TTC549 (cell line): ENCODE data around the gene DENND1A.
"Not testable (repeated sequence)": the region's sequence is repeated elsewhere in the genome, so short reads cannot be mapped to it uniquely, and the experiment has no call there.

Source experiments
- FAIRE-seq: peaks from 2 replicates; lab custom pipeline; 2012; peaks lifted over from hg19 to GRCh38; lab: Jason Lieb, UNC

DENND1A gene

GRCh38 chr9:123922431-123922830, 7.5 kb downstream of the DENND1A start:
- no peak for FAIRE-seq

- FAIRE-seq: no peak
Measured at GRCh38 chr9:123914517-123915196, 15.3 kb downstream of the DENND1A start.

GRCh38 chr9:123912167-123912897, 17.6 kb downstream of the DENND1A start:
- FAIRE-seq: no peak

- no peak for FAIRE-seq
Measured at GRCh38 chr9:123911024-123911423, 18.9 kb downstream of the DENND1A start.

GRCh38 chr9:123909192-123909591, 20.7 kb downstream of the DENND1A start:
- not testable (repeated sequence) for FAIRE-seq

- FAIRE-seq: not testable (repeated sequence)
Measured at GRCh38 chr9:123903550-123903949, 26.4 kb downstream of the DENND1A start.

- FAIRE-seq: no peak
Measured at GRCh38 chr9:123894822-123895221, 35.1 kb downstream of the DENND1A start.

- FAIRE-seq: no peak
Measured at GRCh38 chr9:123893831-123894460, 36.0 kb downstream of the DENND1A start.

GRCh38 chr9:123893115-123893514, 36.8 kb downstream of the DENND1A start:
- no peak for FAIRE-seq

GRCh38 chr9:123887837-123888236, 42.1 kb downstream of the DENND1A start:
- FAIRE-seq: no peak

GRCh38 chr9:123885834-123886233, 44.1 kb downstream of the DENND1A start:
- not testable (repeated sequence) for FAIRE-seq

- FAIRE-seq: no peak
Measured at GRCh38 chr9:123883634-123884033, 46.3 kb downstream of the DENND1A start.

GRCh38 chr9:123881604-123882003, 48.3 kb downstream of the DENND1A start:
- FAIRE-seq: no peak

- no peak for FAIRE-seq
Measured at GRCh38 chr9:123880420-123880819, 49.5 kb downstream of the DENND1A start.

GRCh38 chr9:123876750-123877149, 53.2 kb downstream of the DENND1A start:
- no peak for FAIRE-seq

GRCh38 chr9:123872710-123873109, 57.2 kb downstream of the DENND1A start:
- no peak for FAIRE-seq

- no peak for FAIRE-seq
Measured at GRCh38 chr9:123871781-123872180, 58.1 kb downstream of the DENND1A start.

GRCh38 chr9:123868002-123868401, 61.9 kb downstream of the DENND1A start:
- FAIRE-seq: no peak

GRCh38 chr9:123867034-123867433, 62.9 kb downstream of the DENND1A start:
- no peak for FAIRE-seq

- FAIRE-seq: no peak
Measured at GRCh38 chr9:123866497-123866896, 63.4 kb downstream of the DENND1A start.

GRCh38 chr9:123865226-123866000, 64.5 kb downstream of the DENND1A start:
- FAIRE-seq: no peak

GRCh38 chr9:123864251-123864650, 65.7 kb downstream of the DENND1A start:
- no peak for FAIRE-seq
